Thyroid gland (tissue), 4 donors: ENCODE results near the gene BLVRB.

ENCODE experiments used
- CTCF ChIP-seq, 6 experiments: fragments of 200-600 bp in 3 of 6; fragments of 450-650 bp in 3 of 6; sonication (generic) in 3 of 6; IDR thresholded peaks; one replicate each; pipeline ENCODE4 v1.5.1; 2016 to 2019; ENCODE audit warnings: antibody characterized with exemption in 6 of 6, mild to moderate bottlenecking in 2 of 6, inconsistent platforms in 1 of 6, moderate library complexity in 1 of 6
- POLR2A ChIP-seq, 2 donors: fragments of 450-650 bp; IDR thresholded peaks; one replicate each; pipeline ENCODE4 v1.6.1; 2017; ENCODE audit warnings: antibody characterized with exemption in 2 of 2, mild to moderate bottlenecking in 2 of 2, moderate library complexity in 1 of 2

- TF ChIP-seq CTCF (IDR thresholded peaks at IDR 0.05) (no peak), POLR2A (IDR thresholded peaks at IDR 0.05) (no peak)
These were observed 20.5 kb upstream of the BLVRB start for GRCh38 chr19:40486017-40486416.
